Parathyroid adenoma (tissue), 2 donors: ENCODE data around the gene FNDC3B.
A peak's percentile ranks its signal among the peaks of the same experiment; 100 is the strongest.

Source experiments
- H2AFZ ChIP-seq: fragments of 300-600 bp; sonication (generic); one replicate; pipeline ENCODE4 v1.7.0; 2017; ENCODE audit warnings: antibody characterized with exemption, mild to moderate bottlenecking
- H3K27ac ChIP-seq: fragments of 300-600 bp; sonication (generic); one replicate; pipeline ENCODE4 v1.7.0; 2017
- H3K27me3 ChIP-seq: fragments of 300-600 bp; sonication (generic); one replicate; pipeline ENCODE4 v1.7.0; 2017; ENCODE audit warnings: low read length; ENCODE audit not compliant: control insufficient read depth, insufficient read depth
- H3K36me3 ChIP-seq: fragments of 300-600 bp; sonication (generic); one replicate; pipeline ENCODE4 v1.7.0; 2017; ENCODE audit warnings: low read length; ENCODE audit not compliant: control insufficient read depth, insufficient read depth
- H3K4me1 ChIP-seq: fragments of 300-600 bp; sonication (generic); one replicate; pipeline ENCODE4 v1.7.0; 2017; ENCODE audit warnings: control low read depth
- H3K4me2 ChIP-seq: fragments of 300-600 bp; sonication (generic); one replicate; pipeline ENCODE4 v1.7.0; 2017; ENCODE audit warnings: low read length
- H3K4me3 ChIP-seq: fragments of 300-600 bp; sonication (generic); one replicate; pipeline ENCODE4 v1.7.0; 2017; ENCODE audit warnings: low read depth, low read length
- H3K79me2 ChIP-seq: fragments of 300-600 bp; sonication (generic); one replicate; pipeline ENCODE4 v1.7.0; 2017; ENCODE audit warnings: control low read depth
- H3K9ac ChIP-seq: fragments of 300-600 bp; sonication (generic); one replicate; pipeline ENCODE4 v1.7.0; 2017; ENCODE audit warnings: mild to moderate bottlenecking
- H3K9me3 ChIP-seq: fragments of 300-600 bp; sonication (generic); one replicate; pipeline ENCODE4 v1.7.0; 2017; ENCODE audit warnings: low read length; ENCODE audit not compliant: control insufficient read depth
- TF ChIP-seq, protein P1 (sequence below): fragments of 300-600 bp; sonication (generic); IDR thresholded peaks from one replicate; pipeline ENCODE4 v1.7.0; 2017; ENCODE audit warnings: antibody characterized with exemption, mild to moderate bottlenecking
- donor health status: primary hyperparathyroidism.

The FNDC3B gene

GRCh38 chr3:172289583-172289982 lies 250.2 kb downstream of the FNDC3B start:
- Histone ChIP-seq H2AFZ (no peak overlapping the region), H3K27me3 (no peaks in the 10 kb centered on the region), H3K79me2 (peaks cover 2% of the 10 kb centered on the region), H3K36me3 (no peaks in the 10 kb centered on the region), H3K9me3 (no peaks in the 10 kb centered on the region), H3K4me3 (no peak overlapping the region), H3K9ac (no peak overlapping the region), H3K4me1 (peaks cover 6% of the 10 kb centered on the region), H3K4me2 (no peak overlapping the region), H3K27ac (no peak overlapping the region)
- TF ChIP-seq, protein P1, sequence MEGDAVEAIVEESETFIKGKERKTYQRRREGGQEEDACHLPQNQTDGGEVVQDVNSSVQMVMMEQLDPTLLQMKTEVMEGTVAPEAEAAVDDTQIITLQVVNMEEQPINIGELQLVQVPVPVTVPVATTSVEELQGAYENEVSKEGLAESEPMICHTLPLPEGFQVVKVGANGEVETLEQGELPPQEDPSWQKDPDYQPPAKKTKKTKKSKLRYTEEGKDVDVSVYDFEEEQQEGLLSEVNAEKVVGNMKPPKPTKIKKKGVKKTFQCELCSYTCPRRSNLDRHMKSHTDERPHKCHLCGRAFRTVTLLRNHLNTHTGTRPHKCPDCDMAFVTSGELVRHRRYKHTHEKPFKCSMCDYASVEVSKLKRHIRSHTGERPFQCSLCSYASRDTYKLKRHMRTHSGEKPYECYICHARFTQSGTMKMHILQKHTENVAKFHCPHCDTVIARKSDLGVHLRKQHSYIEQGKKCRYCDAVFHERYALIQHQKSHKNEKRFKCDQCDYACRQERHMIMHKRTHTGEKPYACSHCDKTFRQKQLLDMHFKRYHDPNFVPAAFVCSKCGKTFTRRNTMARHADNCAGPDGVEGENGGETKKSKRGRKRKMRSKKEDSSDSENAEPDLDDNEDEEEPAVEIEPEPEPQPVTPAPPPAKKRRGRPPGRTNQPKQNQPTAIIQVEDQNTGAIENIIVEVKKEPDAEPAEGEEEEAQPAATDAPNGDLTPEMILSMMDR: peak; percentile 21

DNA sequence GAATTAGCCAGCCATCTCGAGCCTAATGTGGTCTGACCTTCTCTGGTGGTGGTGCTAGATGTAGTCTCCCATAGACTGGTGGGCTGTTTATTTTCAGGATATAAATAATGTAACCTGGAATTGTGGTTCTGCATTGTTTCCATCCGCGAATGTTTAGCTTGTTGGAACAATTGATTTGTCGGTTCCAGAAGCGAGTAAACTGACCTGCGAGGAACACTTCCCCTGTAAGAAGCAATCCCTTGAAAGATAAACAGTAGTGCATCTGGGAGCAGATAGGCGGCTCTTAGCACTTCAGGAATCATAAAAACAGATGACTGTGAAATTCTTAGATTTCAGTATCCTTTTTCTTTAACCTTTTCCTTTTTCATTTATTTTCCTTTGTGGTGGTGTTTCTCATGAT lies 251.1 kb downstream of the FNDC3B start:
- Histone ChIP-seq H3K4me1 (peaks cover 6% of the 10 kb centered on the region), H3K4me2 (no peak overlapping the region), H3K36me3 (no peaks in the 10 kb centered on the region), H3K79me2 (no peaks in the 10 kb centered on the region), H3K9ac (no peak overlapping the region), H3K27ac (no peak overlapping the region), H2AFZ (no peak overlapping the region), H3K9me3 (no peaks in the 10 kb centered on the region), H3K27me3 (no peaks in the 10 kb centered on the region), H3K4me3 (no peak overlapping the region)
- TF ChIP-seq, protein P1: no peak

- no peak overlapping the region for H2AFZ ChIP-seq
- H3K9ac ChIP-seq: no peak overlapping the region
- peaks cover 6% of the 10 kb centered on the region for H3K4me1 ChIP-seq
Measured at GRCh38 chr3:172291650-172292049, 252.3 kb downstream of the FNDC3B start.

GRCh38 chr3:172292422-172292821 lies 253.0 kb downstream of the FNDC3B start:
- Histone ChIP-seq H3K4me1 (peaks cover 6% of the 10 kb centered on the region), H3K4me2 (no peak overlapping the region), H3K4me3 (no peak overlapping the region), H2AFZ (no peak overlapping the region), H3K27me3 (no peaks in the 10 kb centered on the region), H3K79me2 (no peaks in the 10 kb centered on the region), H3K36me3 (no peaks in the 10 kb centered on the region), H3K9ac (no peak overlapping the region), H3K9me3 (no peaks in the 10 kb centered on the region), H3K27ac (no peak overlapping the region)
- TF ChIP-seq, protein P1: no peak

More at GRCh38 chr3:172291650-172292049, 252.3 kb downstream of the FNDC3B start:
- H3K9me3 ChIP-seq: no peaks in the 10 kb centered on the region
- H3K27me3 ChIP-seq: no peaks in the 10 kb centered on the region
- H3K4me2 ChIP-seq: peak overlapping the region; percentile 8
- TF ChIP-seq, protein P1: no peak
- H3K4me3 ChIP-seq: no peak overlapping the region
- no peaks in the 10 kb centered on the region for H3K79me2 ChIP-seq
- no peak overlapping the region for H3K27ac ChIP-seq
- no peaks in the 10 kb centered on the region for H3K36me3 ChIP-seq

DNA sequence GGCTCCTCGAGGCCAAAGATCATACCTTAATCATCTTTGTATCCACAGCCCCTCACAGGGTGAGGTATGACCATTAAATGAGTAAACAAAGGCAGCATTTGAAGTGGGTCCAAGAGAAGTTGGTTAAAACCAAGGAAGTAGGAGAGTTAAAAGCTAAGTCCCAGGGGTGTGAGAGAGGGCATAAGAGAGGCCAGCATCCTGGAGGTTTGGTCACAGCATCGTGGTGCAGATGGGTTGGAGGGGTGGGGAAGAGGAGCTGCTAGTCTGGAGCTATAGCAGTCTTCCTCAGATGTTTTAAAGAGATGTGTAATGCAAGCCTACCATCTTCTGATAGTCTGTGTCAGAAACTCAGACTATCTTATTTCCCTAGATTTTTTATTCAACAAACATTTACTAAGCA lies 253.7 kb downstream of the FNDC3B start:
- TF ChIP-seq, protein P1: no peak
- peaks cover 6% of the 10 kb centered on the region for H3K4me1 ChIP-seq
- no peak overlapping the region for H3K27ac ChIP-seq

More for the DNA sequence above, 253.7 kb downstream of the FNDC3B start:
- Histone ChIP-seq H3K27me3 (no peaks in the 10 kb centered on the region), H3K36me3 (no peaks in the 10 kb centered on the region), H3K9me3 (no peaks in the 10 kb centered on the region), H2AFZ (no peak overlapping the region), H3K79me2 (no peaks in the 10 kb centered on the region), H3K4me3 (no peak overlapping the region), H3K9ac (no peak overlapping the region), H3K4me2 (no peak overlapping the region)
